ENCODE data around the gene TGFB3. TPM values are rescaled to one million over a fixed set of nuclear protein-coding genes. Genes with fewer than 3 reads are reported as not detected.

The TGFB3 gene
- total RNA-seq, 1 donor from 2014 or later, result 55.7 TPM

GRCh38 chr14:75971509-75971908 lies 10.3 kb downstream of the TGFB3 start:
- H3K36me3 Mint-ChIP-seq (ENCODE audit: unreplicated experiment), result peaks cover under 1% of the 10 kb centered on the region
- no peak overlapping the region for H3K27ac Mint-ChIP-seq (ENCODE audit: unreplicated experiment)
- no peak for DNase-seq
- H3K4me3 Mint-ChIP-seq (ENCODE audit: unreplicated experiment), result no peak overlapping the region
- H3K9me3 Mint-ChIP-seq (ENCODE audit: unreplicated experiment), result peaks cover 3% of the 10 kb centered on the region
- peaks cover 18% of the 10 kb centered on the region for H3K27me3 Mint-ChIP-seq (ENCODE audit: unreplicated experiment)
- H3K4me1 Mint-ChIP-seq (ENCODE audit: low read depth, unreplicated experiment), result peaks cover 44% of the 10 kb centered on the region
- TF ChIP-seq, protein P1, sequence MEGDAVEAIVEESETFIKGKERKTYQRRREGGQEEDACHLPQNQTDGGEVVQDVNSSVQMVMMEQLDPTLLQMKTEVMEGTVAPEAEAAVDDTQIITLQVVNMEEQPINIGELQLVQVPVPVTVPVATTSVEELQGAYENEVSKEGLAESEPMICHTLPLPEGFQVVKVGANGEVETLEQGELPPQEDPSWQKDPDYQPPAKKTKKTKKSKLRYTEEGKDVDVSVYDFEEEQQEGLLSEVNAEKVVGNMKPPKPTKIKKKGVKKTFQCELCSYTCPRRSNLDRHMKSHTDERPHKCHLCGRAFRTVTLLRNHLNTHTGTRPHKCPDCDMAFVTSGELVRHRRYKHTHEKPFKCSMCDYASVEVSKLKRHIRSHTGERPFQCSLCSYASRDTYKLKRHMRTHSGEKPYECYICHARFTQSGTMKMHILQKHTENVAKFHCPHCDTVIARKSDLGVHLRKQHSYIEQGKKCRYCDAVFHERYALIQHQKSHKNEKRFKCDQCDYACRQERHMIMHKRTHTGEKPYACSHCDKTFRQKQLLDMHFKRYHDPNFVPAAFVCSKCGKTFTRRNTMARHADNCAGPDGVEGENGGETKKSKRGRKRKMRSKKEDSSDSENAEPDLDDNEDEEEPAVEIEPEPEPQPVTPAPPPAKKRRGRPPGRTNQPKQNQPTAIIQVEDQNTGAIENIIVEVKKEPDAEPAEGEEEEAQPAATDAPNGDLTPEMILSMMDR (IDR thresholded peaks at IDR 0.05; ENCODE audit: partially characterized antibody, unreplicated experiment), result no peak

DNA sequence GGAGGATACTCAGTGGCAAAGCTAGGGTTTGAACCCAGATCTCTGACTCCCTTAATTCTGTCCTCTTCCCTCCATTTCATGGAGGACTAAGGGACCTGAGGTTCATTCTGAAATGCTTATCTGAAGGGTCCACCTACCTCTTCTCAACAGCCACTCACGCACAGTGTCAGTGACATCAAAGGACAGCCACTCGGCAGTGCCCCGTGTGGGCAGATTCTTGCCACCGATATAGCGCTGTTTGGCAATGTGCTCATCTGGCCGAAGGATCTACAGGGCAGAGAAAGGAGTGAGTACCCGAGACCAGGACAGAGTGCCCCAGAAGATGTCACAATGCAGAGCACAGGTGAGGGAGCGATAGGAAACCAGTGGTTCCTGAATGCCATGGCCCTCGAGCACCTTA lies 10.8 kb downstream of the TGFB3 start:
- peaks cover 18% of the 10 kb centered on the region for H3K27me3 Mint-ChIP-seq (ENCODE audit: unreplicated experiment)
- peaks cover 45% of the 10 kb centered on the region for H3K4me1 Mint-ChIP-seq (ENCODE audit: low read depth, unreplicated experiment)
- H3K36me3 Mint-ChIP-seq (ENCODE audit: unreplicated experiment), result peaks cover 6% of the 10 kb centered on the region
- H3K27ac Mint-ChIP-seq (ENCODE audit: unreplicated experiment), result peak overlapping the region; percentile 29
- DNase-seq, result no peak
- H3K9me3 Mint-ChIP-seq (ENCODE audit: unreplicated experiment), result peaks cover 3% of the 10 kb centered on the region
- H3K4me3 Mint-ChIP-seq (ENCODE audit: unreplicated experiment), result no peak overlapping the region
- TF ChIP-seq, protein P1 (IDR thresholded peaks at IDR 0.05; ENCODE audit: partially characterized antibody, unreplicated experiment), result no peak

- Mint-ChIP-seq H3K36me3 (ENCODE audit: unreplicated experiment) (peaks cover 10% of the 10 kb centered on the region), H3K9me3 (ENCODE audit: unreplicated experiment) (peaks cover 3% of the 10 kb centered on the region), H3K27ac (ENCODE audit: unreplicated experiment) (peak overlapping the region; percentile 86), H3K27me3 (ENCODE audit: unreplicated experiment) (peaks cover 18% of the 10 kb centered on the region), H3K4me1 (ENCODE audit: low read depth, unreplicated experiment) (peaks cover 46% of the 10 kb centered on the region), H3K4me3 (ENCODE audit: unreplicated experiment) (peak overlapping the region; percentile 58)
- no peak for DNase-seq
- TF ChIP-seq, protein P1 (IDR thresholded peaks at IDR 0.05; ENCODE audit: partially characterized antibody, unreplicated experiment), result no peak
Measured at GRCh38 chr14:75969891-75970290, 11.9 kb downstream of the TGFB3 start.

- peaks cover 3% of the 10 kb centered on the region for H3K9me3 Mint-ChIP-seq (ENCODE audit: unreplicated experiment)
- peak overlapping the region; percentile 86 for H3K27ac Mint-ChIP-seq (ENCODE audit: unreplicated experiment)
- H3K4me1 Mint-ChIP-seq (ENCODE audit: low read depth, unreplicated experiment), result peaks cover 52% of the 10 kb centered on the region
- peaks cover 18% of the 10 kb centered on the region for H3K27me3 Mint-ChIP-seq (ENCODE audit: unreplicated experiment)
- TF ChIP-seq, protein P1 (IDR thresholded peaks at IDR 0.05; ENCODE audit: partially characterized antibody, unreplicated experiment), result no peak
- no peak for DNase-seq
- H3K36me3 Mint-ChIP-seq (ENCODE audit: unreplicated experiment), result peaks cover 10% of the 10 kb centered on the region
- H3K4me3 Mint-ChIP-seq (ENCODE audit: unreplicated experiment), result peak overlapping the region; percentile 39
Measured at GRCh38 chr14:75969126-75969525, 12.7 kb downstream of the TGFB3 start.

- peaks cover 10% of the 10 kb centered on the region for H3K36me3 Mint-ChIP-seq (ENCODE audit: unreplicated experiment)
- H3K27ac Mint-ChIP-seq (ENCODE audit: unreplicated experiment), result peak overlapping the region; percentile 86
- peak overlapping the region; percentile 39 for H3K4me3 Mint-ChIP-seq (ENCODE audit: unreplicated experiment)
- TF ChIP-seq, protein P1 (IDR thresholded peaks at IDR 0.05; ENCODE audit: partially characterized antibody, unreplicated experiment), result no peak
- H3K9me3 Mint-ChIP-seq (ENCODE audit: unreplicated experiment), result peaks cover 3% of the 10 kb centered on the region
- peaks cover 51% of the 10 kb centered on the region for H3K4me1 Mint-ChIP-seq (ENCODE audit: low read depth, unreplicated experiment)
- DNase-seq, result no peak
- H3K27me3 Mint-ChIP-seq (ENCODE audit: unreplicated experiment), result peaks cover 18% of the 10 kb centered on the region
Measured at GRCh38 chr14:75968456-75968855, 13.3 kb downstream of the TGFB3 start.
